Stimulated activated CD8-positive, alpha-beta memory T cell treated with anti-CD3 and anti-CD28 coated beads, Interleukin-15, amount 100 ng/mL, for 24 hours (primary cell): ENCODE results near the gene PDRG1.
"Not testable (repeated sequence)": the region's sequence is repeated elsewhere in the genome, so short reads cannot be mapped to it uniquely, and the experiment has no call there.

Experiments used
- DNase-seq: peaks from one replicate; pipeline ENCODE4 v3.0.0-alpha.2; 2020; ENCODE audit warnings: low read depth

The PDRG1 gene

GRCh38 chr20:31926493-31926892 lies 25.4 kb downstream of the PDRG1 start:
- no peak for DNase-seq

GRCh38 chr20:31925631-31926030 lies 26.2 kb downstream of the PDRG1 start:
- no peak for DNase-seq

GRCh38 chr20:31924561-31924960 lies 27.3 kb downstream of the PDRG1 start:
- no peak for DNase-seq

- DNase-seq = no peak
These were observed 28.2 kb downstream of the PDRG1 start for GRCh38 chr20:31923388-31924331.

GRCh38 chr20:31922588-31922987 lies 29.3 kb downstream of the PDRG1 start:
- no peak for DNase-seq

GRCh38 chr20:31922181-31922580 lies 29.7 kb downstream of the PDRG1 start:
- DNase-seq = no peak

GRCh38 chr20:31921480-31921879 lies 30.4 kb downstream of the PDRG1 start:
- not testable (repeated sequence) for DNase-seq

GRCh38 chr20:31920275-31920855 lies 31.5 kb downstream of the PDRG1 start:
- DNase-seq = no peak

- DNase-seq = no peak
These were observed 32.3 kb downstream of the PDRG1 start for GRCh38 chr20:31919410-31920155.

- DNase-seq = no peak
These were observed 33.3 kb downstream of the PDRG1 start for GRCh38 chr20:31918466-31919105.

- not testable (repeated sequence) for DNase-seq
These were observed 33.9 kb downstream of the PDRG1 start for GRCh38 chr20:31917962-31918412.

GRCh38 chr20:31916708-31917107 lies 35.1 kb downstream of the PDRG1 start:
- DNase-seq = no peak

- no peak for DNase-seq
These were observed 36.2 kb downstream of the PDRG1 start for GRCh38 chr20:31915491-31916280.

GRCh38 chr20:31914170-31914569 lies 37.7 kb downstream of the PDRG1 start:
- no peak for DNase-seq

- no peak for DNase-seq
These were observed 38.3 kb downstream of the PDRG1 start for GRCh38 chr20:31913431-31914157.

GRCh38 chr20:31910071-31910803 lies 41.6 kb downstream of the PDRG1 start:
- DNase-seq = no peak

- DNase-seq = no peak
These were observed 42.4 kb downstream of the PDRG1 start for GRCh38 chr20:31909253-31910070.

- no peak for DNase-seq
These were observed 43.4 kb downstream of the PDRG1 start for GRCh38 chr20:31908424-31908823.

GRCh38 chr20:31908016-31908415 lies 43.8 kb downstream of the PDRG1 start:
- DNase-seq = no peak
